NCI-H526 treated with DMSO at 0.1 percent for 48 hours (cell line): Measurements from ENCODE around the gene METAP1.
"Not testable (repeated sequence)": the region's sequence is repeated elsewhere in the genome, so short reads cannot be mapped to it uniquely, and the experiment has no call there.

ENCODE experiments used
- DNase-seq: peaks from one replicate; lab custom pipeline; 2025; lab: John Stamatoyannopoulos, UW

METAP1 gene

GRCh38 chr4:99099311-99099710 lies 103.8 kb downstream of the METAP1 start:
- DNase-seq = no peak

- DNase-seq = not testable (repeated sequence)
Observed at GRCh38 chr4:99099814-99100213, 104.3 kb downstream of the METAP1 start.

- no peak for DNase-seq
Observed at GRCh38 chr4:99100876-99101275, 105.4 kb downstream of the METAP1 start.

- no peak for DNase-seq
Observed at GRCh38 chr4:99102634-99103033, 107.1 kb downstream of the METAP1 start.

- DNase-seq = no peak
Observed at GRCh38 chr4:99103166-99103565, 107.6 kb downstream of the METAP1 start.

GRCh38 chr4:99104153-99104552 lies 108.6 kb downstream of the METAP1 start:
- no peak for DNase-seq

- not testable (repeated sequence) for DNase-seq
Observed at GRCh38 chr4:99109286-99109685, 113.8 kb downstream of the METAP1 start.
